ENCODE results near the gene SNUPN. TPM values are rescaled to one million over a fixed set of nuclear protein-coding genes. Genes with fewer than 3 reads are reported as not detected.

SNUPN gene
- total RNA-seq, 2 donors from 2014 or later = 7.0 to 11.2 TPM

GRCh38 chr15:75597667-75598341 lies 27.7 kb downstream of the SNUPN start:
- H3K4me3 ChIP-seq = no peak overlapping the region
- 34 to 42% methylated on average over 3 of the region's 3 CpGs for WGBS, 2 donors
- intact Hi-C loops (cut with DNase I) = no loop called here
- peaks cover 0 to 8% of the 10 kb centered on the region in 2 donors for H3K36me3 ChIP-seq (replicated peaks in 1 of 2; ENCODE audit: insufficient read depth in 1 of 2, low read depth in 2 of 2)
- H3K9me3 ChIP-seq = no peaks in the 10 kb centered on the region
- H3K27ac ChIP-seq = no peak overlapping the region
- DNase-seq (peak in 3 of 4 donors; percentile 22 to 46 (median 27)), ATAC-seq (peak; percentile 47)
- H3K4me1 ChIP-seq = peaks cover 13% of the 10 kb centered on the region
- TF ChIP-seq POLR2A (IDR thresholded peaks at IDR 0.05) (no peak), CTCF (IDR thresholded peaks at IDR 0.05) (peak in 6 of 7 experiments; percentile 19 to 50 (median 41))
- no peaks in the 10 kb centered on the region for H3K27me3 ChIP-seq

- DNase-seq (no peak), ATAC-seq (no peak)
- 82 to 86% methylated on average over 3 of the region's 3 CpGs for WGBS, 2 donors
- Histone ChIP-seq H3K4me3 (no peak overlapping the region), H3K27ac (no peak overlapping the region), H3K36me3 (replicated peaks in 1 of 2; ENCODE audit: insufficient read depth in 1 of 2, low read depth in 2 of 2) (peaks cover 0 to 8% of the 10 kb centered on the region in 2 donors), H3K9me3 (no peaks in the 10 kb centered on the region), H3K27me3 (no peaks in the 10 kb centered on the region), H3K4me1 (peaks cover 13% of the 10 kb centered on the region)
- TF ChIP-seq POLR2A (IDR thresholded peaks at IDR 0.05) = no peak
- no peak for TF ChIP-seq CTCF (IDR thresholded peaks at IDR 0.05)
- intact Hi-C loops (cut with DNase I) = no loop called here
Measured at GRCh38 chr15:75596703-75597345, 28.7 kb downstream of the SNUPN start.

GRCh38 chr15:75594276-75594675 lies 31.2 kb downstream of the SNUPN start:
- ATAC-seq (no peak), DNase-seq (no peak)
- intact Hi-C loops (cut with DNase I) = no loop called here
- Histone ChIP-seq H3K4me1 (peaks cover 13% of the 10 kb centered on the region), H3K36me3 (replicated peaks in 1 of 2; ENCODE audit: insufficient read depth in 1 of 2, low read depth in 2 of 2) (no peaks in the 10 kb centered on the region), H3K4me3 (no peak overlapping the region), H3K9me3 (no peaks in the 10 kb centered on the region), H3K27me3 (no peaks in the 10 kb centered on the region), H3K27ac (no peak overlapping the region)
- TF ChIP-seq POLR2A (IDR thresholded peaks at IDR 0.05) (no peak), CTCF (IDR thresholded peaks at IDR 0.05) (no peak)
- 90 to 93% methylated on average over 8 to 9 of the region's 9 CpGs for WGBS, 2 donors

DNA sequence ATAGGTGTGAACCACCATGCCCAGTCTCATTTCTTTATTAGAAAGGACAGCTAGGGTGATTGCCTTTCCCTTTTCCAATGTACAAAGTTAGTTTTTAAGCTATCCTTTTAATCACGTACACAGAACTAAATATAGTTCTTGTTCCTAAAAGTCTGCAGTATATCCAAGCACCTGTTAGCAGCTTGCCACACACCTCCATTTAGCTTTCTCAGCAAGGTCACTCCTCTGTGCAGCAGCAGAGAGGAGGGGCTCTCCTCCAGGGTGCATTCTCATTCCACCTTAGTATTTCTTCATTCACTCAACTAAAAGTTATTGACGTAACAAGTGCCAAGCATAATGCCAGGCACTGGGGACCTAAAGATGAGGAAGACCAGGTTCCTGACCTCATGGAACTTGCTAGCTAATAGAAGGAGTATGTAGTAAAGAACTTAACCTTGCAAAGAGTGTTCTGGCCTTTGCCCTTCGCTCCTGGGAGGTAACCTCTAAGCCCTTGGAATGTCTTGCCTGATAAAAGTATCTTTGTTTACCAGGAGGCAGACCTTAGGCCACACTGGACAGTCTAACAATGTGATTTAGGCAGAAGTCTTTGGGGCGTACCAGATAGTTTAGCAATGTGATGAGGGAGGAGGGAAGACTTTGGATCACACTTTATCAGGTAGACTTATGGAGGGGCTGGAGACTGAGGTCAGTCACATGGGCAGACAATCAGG lies 33.7 kb downstream of the SNUPN start:
- ATAC-seq (no peak), DNase-seq (no peak)
- no peaks in the 10 kb centered on the region for H3K9me3 ChIP-seq
- WGBS, 2 donors = 83 to 87% methylated on average over 4 of the region's 4 CpGs
- H3K36me3 ChIP-seq (replicated peaks in 1 of 2; ENCODE audit: insufficient read depth in 1 of 2, low read depth in 2 of 2) = no peaks in the 10 kb centered on the region
- H3K27me3 ChIP-seq = no peaks in the 10 kb centered on the region
- H3K4me1 ChIP-seq = no peaks in the 10 kb centered on the region
- intact Hi-C loops (cut with DNase I) = no loop called here
- no peak overlapping the region for H3K4me3 ChIP-seq
- H3K27ac ChIP-seq = no peak overlapping the region
- TF ChIP-seq POLR2A (IDR thresholded peaks at IDR 0.05) = no peak
- no peak for TF ChIP-seq CTCF (IDR thresholded peaks at IDR 0.05)

All from body of pancreas (tissue), 4 donors.